KBM-7 (cell line): ENCODE results near the gene TGFB1I1.

Experiments used
- DNase-seq: peaks from one replicate; pipeline ENCODE4 v3.0.0-alpha.2; 2015
- in situ Hi-C: fragments of 300-500 bp; cut with MboI; formaldehyde crosslinking; loops from 2 replicates; pipeline ENCODE4 v1.14.3; 2020; ENCODE audit warnings: low sequenced_read_pairs, low pct_unique_long_range_greater_than_20kb, mixed read lengths

TGFB1I1 gene

DNA sequence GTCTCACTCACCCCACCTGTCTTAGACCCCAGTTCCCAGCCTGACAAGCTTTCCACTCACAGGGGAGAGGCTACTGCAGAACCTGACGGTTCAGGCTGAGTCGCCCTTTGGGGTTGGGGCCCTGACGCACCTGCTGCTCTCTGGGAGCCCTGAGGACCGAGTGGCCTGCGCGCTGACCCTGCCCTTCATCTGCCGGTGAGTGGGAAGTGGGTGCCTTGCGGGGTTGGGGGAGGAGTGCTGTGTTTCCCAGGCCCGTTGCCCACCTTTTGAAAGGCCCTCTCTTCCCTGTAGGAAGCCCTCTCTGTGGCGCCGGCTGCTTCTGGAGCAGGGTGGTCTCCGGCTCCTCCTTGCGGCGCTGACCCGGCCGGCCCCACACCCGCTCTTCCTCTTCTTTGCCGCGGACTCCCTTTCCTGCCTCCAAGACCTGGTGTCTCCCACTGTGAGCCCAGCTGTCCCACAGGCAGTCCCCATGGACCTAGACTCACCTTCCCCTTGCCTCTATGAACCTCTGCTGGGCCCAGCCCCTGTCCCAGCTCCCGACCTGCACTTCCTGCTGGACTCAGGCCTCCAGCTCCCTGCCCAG is 6.1 kb upstream of the TGFB1I1 start:
- in situ Hi-C loops = loop anchor here (10.0 kb wide), 1 partner anchor 239 kb away; no protein-coding TSS in a partner anchor
- no peak for DNase-seq

GRCh38 chr16:31466381-31466841 is 5.5 kb upstream of the TGFB1I1 start:
- in situ Hi-C loops = loop anchor here (10.0 kb wide), 1 partner anchor 238 kb away; no protein-coding TSS in a partner anchor
- DNase-seq = no peak

DNA sequence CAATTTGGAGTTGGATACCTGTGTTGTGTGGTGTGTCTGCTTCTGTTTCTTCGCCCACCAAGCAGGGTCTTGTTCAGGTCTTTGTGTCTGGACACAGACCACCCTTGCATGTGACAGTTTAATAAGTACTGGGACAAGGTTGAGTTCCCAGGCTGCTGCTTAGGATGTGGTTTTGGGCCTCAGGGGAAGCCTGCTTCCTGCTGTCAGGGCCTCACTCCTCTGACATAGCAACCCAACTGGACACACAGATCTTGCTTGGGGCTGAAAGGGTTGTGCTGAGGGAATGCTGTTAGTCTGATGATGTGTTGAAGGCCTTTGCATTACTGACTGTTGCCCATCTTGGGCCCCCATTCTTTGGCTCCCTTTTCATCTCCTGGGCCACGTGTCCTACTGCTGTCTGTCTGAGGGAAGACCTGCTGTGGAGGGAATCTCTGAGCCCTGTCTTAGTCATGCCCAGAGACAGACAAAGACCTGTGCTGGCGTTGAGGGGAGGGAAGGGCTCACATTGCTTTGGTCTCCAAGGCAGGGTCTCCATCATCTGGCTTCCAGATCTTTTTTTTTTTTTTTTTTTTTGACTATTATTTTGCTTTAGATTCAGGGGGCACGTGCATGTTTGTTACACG is 4.7 kb upstream of the TGFB1I1 start:
- in situ Hi-C loops = loop anchor here (10.0 kb wide), 1 partner anchor 238 kb away; no protein-coding TSS in a partner anchor
- DNase-seq = peak; percentile 93

DNA sequence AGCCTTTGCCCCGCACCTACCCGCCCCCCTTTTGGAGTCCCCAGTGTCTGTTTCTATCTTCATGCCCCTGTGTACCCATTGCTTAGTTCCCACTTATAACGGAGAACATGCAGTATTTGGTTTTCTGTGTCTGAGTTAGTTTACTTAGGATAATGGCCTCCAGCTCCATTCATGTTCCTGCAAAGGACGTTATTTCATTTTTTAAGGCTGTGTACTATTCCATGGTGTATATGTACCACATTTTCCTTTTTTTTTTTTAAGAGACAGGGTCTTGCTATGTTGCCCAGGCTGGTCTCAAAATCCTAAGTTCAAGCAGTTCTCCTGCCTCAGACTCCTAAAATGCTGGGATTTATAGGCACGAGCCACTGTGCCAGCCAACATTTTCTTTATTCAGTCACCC is 4.1 kb upstream of the TGFB1I1 start:
- DNase-seq = no peak
- in situ Hi-C loops = loop anchor here (10.0 kb wide), 1 partner anchor 237 kb away; no protein-coding TSS in a partner anchor

DNA sequence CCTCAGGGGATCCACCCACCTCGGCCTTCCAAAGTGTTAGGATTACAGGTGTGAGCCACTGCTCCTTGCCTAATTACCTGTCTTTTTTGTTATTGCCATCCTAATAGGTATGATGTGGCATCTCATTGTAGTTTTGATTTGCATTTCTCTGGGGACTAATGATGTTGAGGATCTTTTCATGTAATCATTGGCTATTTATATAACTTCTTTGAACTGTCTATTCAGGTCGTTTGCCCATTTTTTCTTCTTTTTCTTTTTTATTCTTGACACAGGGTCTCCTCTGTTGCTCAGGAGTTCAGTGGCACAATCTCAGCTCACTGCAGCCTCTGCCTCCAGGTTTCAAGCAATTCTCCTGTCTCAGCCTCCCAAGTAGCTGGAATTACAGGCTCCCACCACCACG is 1.3 kb upstream of the TGFB1I1 start:
- no peak for DNase-seq
- in situ Hi-C loops = no loop called here

GRCh38 chr16:31471241-31471874 is 594 bp upstream of the TGFB1I1 start:
- DNase-seq = no peak
- in situ Hi-C loops = no loop called here

GRCh38 chr16:31472709-31473203 is 804 bp downstream of the TGFB1I1 start:
- peak; percentile 60 for DNase-seq
- in situ Hi-C loops = no loop called here

DNA sequence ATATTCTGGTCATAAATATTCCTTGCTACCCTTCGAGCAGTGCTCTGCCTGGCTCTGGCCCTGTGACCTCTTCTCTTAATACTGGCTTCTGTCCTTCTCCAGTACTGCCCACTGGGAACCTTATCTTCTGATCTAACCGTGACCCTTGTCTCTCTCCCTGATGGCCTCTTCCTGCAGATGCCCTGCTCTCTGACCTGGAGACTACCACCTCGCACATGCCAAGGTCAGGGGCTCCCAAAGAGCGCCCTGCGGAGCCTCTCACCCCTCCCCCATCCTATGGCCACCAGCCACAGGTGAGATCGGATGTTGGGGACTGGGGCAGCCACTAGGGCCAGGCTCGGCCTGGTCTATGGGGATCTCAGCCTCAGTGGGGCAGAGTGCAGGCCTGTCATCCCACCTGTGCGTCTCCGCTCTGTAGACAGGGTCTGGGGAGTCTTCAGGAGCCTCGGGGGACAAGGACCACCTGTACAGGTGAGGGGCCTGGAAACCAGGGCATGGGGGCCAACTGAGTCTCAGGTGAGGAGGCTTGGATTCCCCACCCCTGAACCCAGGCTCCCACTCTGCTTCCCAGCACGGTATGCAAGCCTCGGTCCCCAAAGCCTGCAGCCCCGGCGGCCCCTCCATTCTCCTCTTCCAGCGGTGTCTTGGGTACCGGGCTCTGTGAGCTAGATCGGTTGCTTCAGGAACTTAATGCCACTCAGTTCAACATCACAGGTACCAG is 1.5 kb downstream of the TGFB1I1 start:
- no peak for DNase-seq
- in situ Hi-C loops = no loop called here

DNA sequence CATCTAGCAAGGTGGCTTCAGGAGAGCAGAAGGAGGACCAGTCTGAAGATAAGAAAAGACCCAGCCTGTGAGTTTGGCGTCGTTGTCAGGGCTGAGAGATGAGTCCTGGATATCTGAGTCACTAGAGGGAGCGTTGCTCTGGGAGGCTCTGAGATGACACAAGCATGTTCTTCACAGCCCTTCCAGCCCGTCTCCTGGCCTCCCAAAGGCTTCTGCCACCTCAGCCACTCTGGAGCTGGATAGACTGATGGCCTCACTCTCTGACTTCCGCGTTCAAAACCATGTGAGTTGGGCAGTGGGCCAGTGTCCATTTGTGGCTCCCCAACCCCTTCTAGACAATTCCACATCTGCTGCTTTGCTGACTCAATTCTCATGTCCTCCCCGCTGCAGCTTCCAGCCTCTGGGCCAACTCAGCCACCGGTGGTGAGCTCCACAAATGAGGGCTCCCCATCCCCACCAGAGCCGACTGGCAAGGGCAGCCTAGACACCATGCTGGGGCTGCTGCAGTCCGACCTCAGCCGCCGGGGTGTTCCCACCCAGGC is 2.3 kb downstream of the TGFB1I1 start:
- in situ Hi-C loops = no loop called here
- no peak for DNase-seq

DNA sequence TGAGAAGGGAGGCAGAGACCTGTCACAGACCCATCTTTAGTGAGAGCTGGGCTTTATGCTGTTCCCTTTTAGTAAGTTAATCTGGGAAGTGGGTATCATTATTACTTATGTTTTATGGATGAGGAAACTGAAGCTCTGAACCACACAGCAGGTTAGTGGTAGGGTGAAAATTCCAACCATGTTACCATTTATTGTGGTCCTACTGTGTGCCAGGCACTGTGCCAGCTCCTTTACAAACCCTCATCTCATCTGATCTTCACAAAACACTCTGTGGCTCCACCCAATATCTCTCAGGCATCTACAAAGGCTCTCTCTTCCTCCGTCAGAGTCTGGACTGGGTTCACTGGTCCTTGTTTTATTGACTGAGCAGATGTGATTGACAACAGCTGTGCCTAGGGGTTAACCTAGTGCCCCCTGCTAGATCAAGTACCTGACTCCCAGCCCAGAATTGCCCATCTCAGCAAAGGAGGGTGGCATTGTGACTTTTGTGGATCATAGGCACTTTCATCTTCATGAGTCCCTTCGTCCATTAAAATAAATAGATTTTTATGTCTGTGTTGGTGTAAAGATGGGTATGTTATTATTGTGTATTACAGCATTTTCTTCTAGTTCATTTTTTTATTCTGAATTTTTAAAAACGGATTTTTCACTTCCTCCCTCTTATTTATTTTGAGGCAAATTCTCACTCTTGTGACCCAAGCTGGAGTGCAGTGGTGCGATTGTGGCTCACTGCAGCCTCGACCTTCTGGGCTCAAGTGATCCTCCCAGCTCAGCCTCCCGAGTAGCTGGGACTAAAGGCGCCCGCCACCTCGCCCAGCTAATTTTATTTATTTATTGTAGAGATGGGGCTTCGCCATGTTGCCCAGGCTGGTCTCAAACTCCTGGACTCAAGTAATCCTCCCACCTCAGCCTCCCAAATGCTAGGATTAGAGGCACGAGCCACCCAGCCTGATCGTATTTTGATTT is 3.1 kb downstream of the TGFB1I1 start:
- no peak for DNase-seq
- in situ Hi-C loops = no loop called here

GRCh38 chr16:31475946-31476302 is 4.0 kb downstream of the TGFB1I1 start:
- DNase-seq = no peak
- in situ Hi-C loops = no loop called here

- in situ Hi-C loops = no loop called here
- no peak for DNase-seq
These were observed 4.6 kb downstream of the TGFB1I1 start for GRCh38 chr16:31476303-31477219.

DNA sequence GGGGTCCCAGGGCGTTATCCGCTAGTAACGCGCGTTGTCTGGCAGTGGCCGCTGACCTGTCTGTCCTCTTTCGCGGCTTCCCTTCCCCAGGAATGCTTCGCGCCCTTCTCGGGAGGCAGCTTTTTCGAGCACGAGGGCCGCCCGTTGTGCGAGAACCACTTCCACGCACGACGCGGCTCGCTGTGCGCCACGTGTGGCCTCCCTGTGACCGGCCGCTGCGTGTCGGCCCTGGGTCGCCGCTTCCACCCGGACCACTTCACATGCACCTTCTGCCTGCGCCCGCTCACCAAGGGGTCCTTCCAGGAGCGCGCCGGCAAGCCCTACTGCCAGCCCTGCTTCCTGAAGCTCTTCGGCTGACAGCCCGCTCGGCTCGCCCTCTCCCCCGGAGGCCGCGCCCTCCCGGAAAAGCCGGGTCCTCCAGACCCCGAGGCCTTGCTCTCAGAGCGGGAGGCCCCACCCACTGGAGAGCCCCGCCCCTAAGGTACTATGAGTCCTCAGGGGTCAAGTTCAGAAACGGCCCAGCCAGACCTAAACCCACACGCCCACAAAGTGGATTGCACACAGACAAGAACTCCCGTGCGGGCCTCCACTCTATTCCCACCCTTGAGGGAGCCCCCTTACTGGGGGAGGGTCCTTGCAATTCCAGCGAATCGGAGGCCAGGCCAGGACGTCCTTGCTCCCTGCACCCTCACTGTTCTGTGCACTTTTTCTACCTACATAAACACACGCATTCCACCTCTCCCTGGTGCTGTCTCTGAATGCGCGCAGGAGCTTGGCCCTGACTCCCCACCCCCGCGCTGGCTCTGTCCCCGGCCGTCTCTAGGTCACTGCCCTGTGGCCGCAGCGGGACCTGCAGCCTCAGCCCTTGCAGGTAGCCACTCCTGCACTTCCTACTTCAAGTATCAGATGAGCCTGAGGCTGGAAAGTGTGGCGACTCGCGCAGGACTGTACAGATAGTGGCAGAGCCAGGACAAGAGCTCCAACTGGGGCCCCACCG is 5.6 kb downstream of the TGFB1I1 start:
- in situ Hi-C loops = no loop called here
- DNase-seq = no peak

DNA sequence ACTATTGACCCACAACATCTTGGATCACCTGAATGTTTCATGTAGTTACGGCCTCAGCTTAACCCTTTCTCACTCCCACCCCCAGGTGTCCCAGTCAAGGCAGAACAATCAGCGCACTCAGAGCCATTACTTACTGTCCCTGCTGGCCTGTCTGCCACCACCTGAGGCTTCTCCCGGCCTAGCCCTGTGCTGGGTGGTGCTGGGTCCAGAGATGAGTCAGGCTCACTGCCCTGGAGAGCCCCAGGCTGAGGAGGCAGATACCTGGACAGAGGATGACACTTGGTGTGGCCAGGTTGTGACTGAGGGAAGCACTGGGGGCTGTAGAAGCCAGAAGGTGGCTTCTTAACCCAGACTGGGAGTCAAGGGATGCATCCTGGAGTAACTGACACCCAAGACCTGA is 7.0 kb downstream of the TGFB1I1 start:
- in situ Hi-C loops = no loop called here
- no peak for DNase-seq

DNA sequence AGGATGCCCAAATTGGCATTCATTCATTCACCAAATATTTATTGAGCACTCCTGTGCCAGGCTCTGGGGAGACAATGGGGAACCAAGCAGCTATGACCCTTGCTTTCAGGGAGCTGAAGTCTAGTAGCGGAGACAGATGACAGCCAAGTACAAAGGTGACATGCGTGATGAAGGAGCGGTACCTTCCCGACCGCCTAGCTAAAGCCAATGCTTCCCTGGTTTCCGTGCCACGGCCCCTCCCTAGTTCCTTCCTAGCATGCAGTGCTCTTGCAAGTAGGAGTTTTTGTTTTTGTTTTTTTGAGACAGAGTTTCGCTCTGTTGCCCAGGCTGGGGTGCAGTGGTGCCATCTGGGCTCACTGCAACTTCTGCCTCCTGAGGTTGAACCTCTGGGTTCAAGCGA is 7.8 kb downstream of the TGFB1I1 start:
- in situ Hi-C loops = no loop called here
- no peak for DNase-seq

GRCh38 chr16:31480851-31481536 is 9.0 kb downstream of the TGFB1I1 start:
- in situ Hi-C loops = no loop called here
- DNase-seq = peak; percentile 47
